OCI-M2 (cell line): ENCODE measurements around the gene MPDZ.

Experiments used
- DNase-seq: peaks from one replicate; lab custom pipeline; 2025; ENCODE audit not compliant: unreplicated experiment; lab: John Stamatoyannopoulos, UW

MPDZ gene

DNA sequence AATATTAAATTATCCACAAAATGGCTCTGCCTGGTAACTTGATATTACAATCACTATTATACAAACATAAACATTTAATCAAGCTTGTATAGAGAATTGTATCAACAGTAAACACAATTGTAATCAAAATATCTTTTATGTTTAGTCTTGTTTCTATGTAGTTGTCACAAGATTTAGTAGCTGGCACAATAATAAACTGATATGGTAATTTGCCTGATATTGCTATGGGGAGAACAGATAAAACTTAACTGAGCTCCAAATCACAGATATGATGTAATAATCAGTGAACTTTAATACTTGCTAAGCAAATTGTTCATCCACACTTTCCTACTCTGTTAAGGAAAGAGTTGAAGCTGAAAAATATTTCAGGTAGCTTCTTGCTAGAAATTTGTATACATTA, 189.8 kb downstream of the MPDZ start:
- no peak for DNase-seq

DNA sequence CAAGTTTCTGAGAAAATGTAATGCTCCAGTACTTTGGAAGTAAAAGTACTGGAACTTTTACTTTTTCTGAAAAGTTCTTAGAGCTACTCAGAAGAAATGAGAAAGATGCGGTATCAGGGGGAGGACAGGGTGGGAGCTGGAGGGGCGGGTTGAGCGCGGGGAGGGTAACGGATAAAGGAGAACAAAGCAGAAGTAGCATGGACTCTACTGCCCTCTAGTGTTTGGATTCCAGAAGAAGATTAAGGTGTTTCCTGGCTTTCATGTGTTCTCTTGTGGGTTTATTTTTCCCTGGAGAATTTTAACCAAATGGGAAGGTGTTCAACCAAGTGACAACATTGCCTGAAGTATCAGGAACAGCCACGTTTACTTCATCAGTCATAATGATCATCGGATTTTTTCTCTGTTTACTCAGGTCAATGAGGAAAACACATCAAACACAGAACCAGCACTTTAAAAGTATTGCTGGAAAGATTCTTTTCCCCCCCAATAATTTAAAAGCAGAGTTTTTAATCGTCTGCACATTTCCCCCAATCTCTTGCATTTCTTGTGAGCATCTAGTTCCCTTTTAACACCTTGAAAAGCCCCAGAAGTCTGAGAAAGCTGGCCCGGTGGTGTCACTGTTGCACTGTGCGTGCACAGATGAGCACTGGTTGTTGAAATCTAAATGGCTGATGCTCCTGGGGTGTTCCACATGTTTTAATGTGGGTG, 190.6 kb downstream of the MPDZ start:
- peak; percentile 2 for DNase-seq

DNA sequence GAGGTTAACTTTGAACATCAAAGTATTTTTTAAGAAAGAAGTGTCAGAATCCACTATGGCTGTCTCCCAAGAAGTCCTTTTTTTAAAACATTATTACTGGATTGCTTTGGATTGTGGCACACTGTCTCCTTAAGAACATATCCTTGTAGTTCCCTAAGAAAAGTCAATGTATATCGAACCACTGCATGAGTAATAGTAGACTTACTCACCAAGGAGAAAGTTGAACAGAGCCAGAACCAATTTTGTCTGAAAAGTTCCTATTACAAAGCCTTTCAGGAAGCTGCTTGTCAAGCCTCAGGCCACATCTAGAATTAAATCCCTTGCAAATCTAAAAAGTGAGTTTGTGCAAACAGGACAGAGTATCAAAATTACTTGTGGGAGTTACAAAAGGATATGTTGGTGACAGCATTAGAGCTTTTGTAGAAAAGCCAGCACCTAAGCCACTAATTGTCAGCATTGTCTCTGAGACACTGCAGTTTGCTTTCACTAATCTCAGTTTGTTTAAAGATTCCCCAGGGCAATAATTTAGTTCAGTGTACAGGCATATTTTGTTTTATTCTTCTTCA, 195.4 kb downstream of the MPDZ start:
- no peak for DNase-seq

DNA sequence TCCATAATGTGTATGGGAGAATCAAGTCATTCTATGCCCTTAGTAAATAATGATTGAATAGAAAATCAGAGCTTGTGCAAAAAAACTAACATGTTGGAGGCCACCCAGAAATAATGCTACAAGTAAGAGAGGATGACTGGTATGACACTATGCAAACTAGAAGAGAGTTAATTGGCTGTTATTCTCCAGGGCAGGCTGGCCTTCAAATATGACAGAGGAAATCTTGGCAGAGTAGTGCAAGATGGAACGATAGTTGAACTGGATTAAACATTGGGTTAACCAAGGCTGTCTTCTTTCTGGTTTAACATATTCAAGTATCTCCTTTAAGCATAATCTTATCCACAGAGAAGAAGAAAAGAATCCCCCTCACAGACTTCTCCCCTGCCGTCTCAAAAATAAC, 196.1 kb downstream of the MPDZ start:
- DNase-seq, result no peak

DNA sequence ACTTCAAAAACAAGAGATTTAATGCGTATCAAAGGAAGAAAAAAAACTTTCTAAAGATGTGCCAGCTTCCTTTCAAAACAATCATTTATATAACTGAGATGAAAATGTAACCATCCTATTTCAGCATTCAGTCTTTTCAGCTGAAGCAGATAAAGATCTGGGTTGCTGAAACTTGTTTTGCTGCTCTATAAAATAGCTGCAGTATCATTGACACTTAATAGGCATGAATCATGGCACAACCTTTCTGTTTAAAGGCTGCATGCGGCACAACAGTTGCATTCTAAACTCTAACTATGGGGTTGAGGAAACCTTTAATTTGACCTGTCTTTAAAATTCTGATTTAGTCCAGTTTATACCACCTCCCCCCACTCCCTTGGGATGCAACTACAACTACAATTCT, 196.7 kb downstream of the MPDZ start:
- DNase-seq, result no peak

DNA sequence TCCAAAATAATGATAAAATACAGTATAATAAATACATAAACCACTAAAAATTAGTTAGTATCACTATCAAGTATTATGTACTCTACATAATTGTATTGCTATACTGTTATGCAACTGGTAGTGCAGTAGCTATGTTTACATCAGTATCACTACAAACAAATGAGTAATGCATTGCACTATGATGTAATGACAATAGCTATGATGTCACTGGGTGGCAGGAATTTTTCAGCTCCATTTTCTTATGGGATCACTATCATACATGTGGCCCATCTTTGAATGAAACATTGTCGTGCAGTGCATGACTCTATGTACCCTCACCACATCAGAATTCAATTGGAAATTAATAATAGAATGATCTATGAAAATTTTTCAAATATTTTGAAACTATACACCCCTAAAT, 201.3 kb downstream of the MPDZ start:
- DNase-seq, result no peak

DNA sequence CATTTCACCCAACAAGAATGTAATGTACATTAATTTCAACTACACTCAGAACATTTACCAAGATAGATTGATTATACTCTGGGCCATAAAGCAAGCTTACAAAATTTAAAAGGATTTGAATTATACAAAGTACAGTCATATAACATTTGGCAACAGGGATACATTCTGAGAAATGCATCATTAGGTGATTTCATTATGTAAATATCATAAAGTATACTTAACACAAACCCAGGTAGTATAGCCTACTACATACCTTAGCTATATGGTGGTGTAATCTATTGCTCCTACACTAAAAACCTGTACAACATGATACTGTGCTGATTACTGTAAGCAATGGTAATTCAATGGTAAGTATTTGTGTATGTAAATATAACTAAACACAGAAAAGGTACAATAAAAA, 202.9 kb downstream of the MPDZ start:
- DNase-seq, result no peak

DNA sequence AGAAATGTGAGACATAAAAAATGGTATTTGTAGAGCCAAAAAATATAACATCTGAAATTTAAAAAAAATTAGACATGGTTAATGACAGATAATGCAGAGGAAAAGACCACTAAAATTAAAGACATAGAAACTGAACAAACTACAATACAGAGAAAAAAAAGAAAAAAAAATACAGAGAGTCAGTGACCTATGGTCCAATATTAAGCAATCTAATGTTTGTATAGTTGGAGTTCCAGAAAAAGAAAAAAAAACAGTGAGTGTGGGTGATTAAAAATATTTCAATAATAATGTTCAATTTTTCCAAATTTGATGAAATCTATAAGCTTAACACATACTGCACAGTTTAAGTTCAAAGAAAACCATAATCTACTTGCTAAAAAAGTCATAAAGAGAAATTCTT, 207.6 kb downstream of the MPDZ start:
- DNase-seq, result no peak

DNA sequence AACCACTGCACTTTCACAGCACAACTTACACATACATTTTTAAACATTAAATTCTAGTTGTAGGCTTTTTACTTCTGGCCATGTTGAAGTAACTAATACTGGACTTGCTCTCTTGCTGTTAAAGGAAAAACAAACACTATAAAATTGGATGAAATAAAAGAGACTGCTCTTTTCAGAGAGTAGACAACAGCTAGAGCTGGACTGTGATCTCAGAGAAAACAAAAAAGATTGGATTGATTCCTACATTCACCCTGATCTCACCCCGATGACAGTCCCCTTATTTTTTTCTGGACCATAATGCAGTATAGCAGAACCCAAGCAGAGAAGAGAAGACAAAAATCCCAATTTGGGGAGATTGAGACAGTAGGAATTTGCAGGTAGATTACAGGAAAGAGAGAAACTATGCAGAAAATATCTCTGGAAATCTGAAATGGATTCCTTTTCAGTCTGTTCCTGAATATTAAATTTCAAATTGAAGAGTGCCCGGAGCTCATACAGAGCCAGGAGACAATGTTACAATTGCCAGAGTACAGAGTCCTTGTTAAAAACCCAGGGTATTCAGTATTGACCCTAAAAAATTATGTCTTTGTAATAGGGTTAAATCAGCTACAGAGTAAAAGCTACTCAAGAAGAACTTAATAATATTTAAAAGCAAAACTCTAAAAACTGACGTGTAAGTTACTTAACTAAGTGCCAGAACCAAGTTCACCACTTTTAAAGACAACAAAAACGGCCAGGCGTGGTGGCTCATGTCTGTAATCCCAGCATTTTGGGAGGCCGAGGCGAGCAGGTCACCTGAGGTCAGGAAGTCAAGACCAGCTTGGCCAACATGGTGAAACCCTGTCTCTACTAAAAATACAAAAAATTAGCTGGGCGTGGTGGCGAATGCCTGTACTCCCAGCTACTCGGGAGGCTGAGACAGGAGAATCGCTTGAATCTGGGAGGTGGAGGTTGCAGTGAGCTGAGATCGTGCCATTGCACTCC, 208.6 kb downstream of the MPDZ start:
- no peak for DNase-seq

DNA sequence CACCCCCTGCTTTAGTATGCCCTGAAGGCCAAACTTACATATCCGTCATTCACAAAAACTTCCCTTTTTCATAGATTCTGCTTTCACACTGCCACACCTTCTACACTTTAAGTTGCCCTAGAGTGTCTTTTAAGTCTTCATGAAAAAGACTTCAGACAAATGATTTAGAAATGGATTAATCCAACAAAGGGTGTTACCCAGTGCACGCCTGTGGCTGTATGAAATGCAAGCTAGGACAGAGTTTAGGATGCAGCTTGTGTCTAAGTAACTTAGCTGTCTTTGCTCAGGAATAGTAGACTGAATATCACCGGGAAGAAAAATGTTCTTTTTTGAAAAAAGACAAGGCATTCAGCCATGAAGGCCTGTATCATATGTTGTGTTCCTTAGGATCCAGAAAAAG, 210.0 kb downstream of the MPDZ start:
- DNase-seq, result no peak

DNA sequence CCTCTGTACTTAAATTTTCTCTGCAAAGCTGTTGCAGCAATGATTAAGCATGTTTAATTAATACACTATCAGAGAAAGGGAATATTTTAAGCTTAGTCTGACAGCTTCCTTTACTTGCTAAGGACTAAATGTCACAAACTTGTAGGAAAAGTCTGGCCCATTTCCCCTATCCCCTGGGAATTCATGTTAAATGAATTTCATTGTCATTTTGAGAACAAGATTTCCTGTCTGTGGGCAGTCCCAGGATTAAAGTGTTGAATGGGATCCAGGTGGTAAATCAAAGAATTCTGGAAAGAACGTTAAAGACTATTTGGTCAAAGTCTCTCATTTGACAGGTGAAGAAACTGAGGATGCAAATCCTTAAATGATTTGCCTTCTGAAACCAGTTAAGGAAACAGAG, 214.8 kb downstream of the MPDZ start:
- DNase-seq, result no peak

DNA sequence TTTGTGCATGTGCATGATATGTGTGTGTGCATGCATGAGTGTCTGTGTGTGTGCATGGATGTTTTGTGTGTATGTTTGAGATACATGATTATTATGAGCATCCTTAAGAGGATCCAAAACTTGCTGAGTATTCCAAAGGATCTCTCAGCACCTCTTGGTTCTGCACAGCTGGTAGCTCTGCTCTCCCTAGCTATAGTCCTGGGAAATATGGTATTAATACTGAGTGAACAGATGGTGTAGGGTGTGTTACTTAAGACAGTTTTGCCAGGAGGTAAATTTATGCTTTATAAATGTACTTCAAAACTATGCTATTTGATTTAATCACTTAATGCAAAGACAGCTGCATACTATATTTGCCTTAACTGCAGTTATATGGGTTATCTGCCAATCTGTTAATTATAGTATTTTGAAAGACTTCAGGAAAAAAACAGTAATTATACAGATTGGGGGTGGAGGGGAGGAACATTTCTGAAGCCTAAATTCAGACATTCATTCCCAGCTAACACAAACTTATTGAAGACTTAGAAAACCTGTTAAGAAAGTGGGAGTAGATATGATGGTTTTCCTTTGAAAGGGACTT, 215.5 kb downstream of the MPDZ start:
- no peak for DNase-seq

DNA sequence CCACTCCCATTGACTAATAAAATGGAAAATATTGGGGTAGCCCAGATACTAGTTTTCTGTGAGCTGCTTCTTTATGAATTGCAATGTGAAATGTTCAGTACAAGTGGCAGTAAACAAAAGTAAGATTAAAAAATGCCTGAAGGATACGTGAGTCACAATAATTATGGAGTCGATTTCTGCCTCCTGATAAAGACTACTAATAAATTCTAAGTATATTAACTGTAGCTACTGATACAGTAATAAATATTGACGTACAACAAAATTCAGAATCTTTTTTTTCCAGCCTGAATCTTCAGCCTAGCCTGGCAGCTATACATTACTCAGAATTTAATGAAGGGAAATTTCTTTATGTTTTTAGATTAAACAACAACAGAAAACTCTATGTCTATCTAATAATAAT, 218.1 kb downstream of the MPDZ start:
- no peak for DNase-seq
